ENCODE measurements around the gene PCNX3. TPM values are rescaled to one million over a fixed set of nuclear protein-coding genes. Genes with fewer than 3 reads are reported as not detected.

The PCNX3 gene
- total RNA-seq, 1 donor from 2014 or later: 61.9 TPM

- DNase-seq (ENCODE audit: low read depth): no peak
- TF ChIP-seq, protein P1, sequence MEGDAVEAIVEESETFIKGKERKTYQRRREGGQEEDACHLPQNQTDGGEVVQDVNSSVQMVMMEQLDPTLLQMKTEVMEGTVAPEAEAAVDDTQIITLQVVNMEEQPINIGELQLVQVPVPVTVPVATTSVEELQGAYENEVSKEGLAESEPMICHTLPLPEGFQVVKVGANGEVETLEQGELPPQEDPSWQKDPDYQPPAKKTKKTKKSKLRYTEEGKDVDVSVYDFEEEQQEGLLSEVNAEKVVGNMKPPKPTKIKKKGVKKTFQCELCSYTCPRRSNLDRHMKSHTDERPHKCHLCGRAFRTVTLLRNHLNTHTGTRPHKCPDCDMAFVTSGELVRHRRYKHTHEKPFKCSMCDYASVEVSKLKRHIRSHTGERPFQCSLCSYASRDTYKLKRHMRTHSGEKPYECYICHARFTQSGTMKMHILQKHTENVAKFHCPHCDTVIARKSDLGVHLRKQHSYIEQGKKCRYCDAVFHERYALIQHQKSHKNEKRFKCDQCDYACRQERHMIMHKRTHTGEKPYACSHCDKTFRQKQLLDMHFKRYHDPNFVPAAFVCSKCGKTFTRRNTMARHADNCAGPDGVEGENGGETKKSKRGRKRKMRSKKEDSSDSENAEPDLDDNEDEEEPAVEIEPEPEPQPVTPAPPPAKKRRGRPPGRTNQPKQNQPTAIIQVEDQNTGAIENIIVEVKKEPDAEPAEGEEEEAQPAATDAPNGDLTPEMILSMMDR (IDR thresholded peaks at IDR 0.05; ENCODE audit: insufficient read depth, low read length, poor library complexity, severe bottlenecking): no peak
- Histone ChIP-seq H3K4me3 (ENCODE audit: low read depth, low read length) (no peak overlapping the region), H3K36me3 (ENCODE audit: control insufficient read depth, insufficient read depth, low read length) (peaks cover 3% of the 10 kb centered on the region), H3K27me3 (ENCODE audit: control insufficient read depth, insufficient read depth, low read length) (no peaks in the 10 kb centered on the region)
These were observed 3.2 kb downstream of the PCNX3 start for GRCh38 chr11:65618763-65619162.

DNA sequence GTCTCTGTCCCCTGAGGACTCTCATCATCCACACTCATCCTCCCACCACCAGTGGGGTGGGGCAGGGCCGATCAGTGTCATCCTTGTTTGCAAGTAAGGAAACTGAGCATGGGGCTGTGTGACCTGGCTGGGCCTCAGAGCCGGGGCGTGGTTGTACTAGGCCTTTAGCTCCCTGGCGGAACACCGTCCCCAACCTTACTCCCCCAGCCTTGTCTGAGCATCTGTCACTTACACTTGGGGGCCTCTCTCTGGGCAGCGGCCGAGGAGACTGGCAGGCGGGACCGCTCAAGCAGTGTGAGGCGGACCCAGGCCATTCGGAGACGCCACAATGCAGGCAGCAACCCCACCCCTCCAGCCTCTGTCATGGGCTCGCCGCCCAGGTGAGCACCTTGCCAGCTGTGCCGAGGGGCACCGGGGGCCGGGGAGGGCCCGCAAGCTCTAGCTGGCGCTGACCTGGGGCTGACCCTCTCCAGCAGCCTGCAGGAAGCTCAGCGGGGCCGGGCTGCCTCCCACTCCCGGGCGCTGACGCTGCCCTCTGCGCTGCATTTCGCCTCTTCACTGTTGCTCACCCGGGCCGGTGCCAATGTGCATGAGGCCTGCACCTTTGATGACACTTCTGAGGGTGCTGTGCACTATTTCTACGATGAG lies 3.8 kb downstream of the PCNX3 start:
- DNase-seq (ENCODE audit: low read depth): no peak
- Histone ChIP-seq H3K27me3 (ENCODE audit: control insufficient read depth, insufficient read depth, low read length) (no peaks in the 10 kb centered on the region), H3K4me3 (ENCODE audit: low read depth, low read length) (no peak overlapping the region), H3K36me3 (ENCODE audit: control insufficient read depth, insufficient read depth, low read length) (peaks cover 3% of the 10 kb centered on the region)
- TF ChIP-seq, protein P1 (IDR thresholded peaks at IDR 0.05; ENCODE audit: insufficient read depth, low read length, poor library complexity, severe bottlenecking): no peak

GRCh38 chr11:65620666-65621065 lies 5.1 kb downstream of the PCNX3 start:
- no peaks in the 10 kb centered on the region for H3K27me3 ChIP-seq (ENCODE audit: control insufficient read depth, insufficient read depth, low read length)
- H3K36me3 ChIP-seq (ENCODE audit: control insufficient read depth, insufficient read depth, low read length): peaks cover 3% of the 10 kb centered on the region
- DNase-seq (ENCODE audit: low read depth): no peak
- H3K4me3 ChIP-seq (ENCODE audit: low read depth, low read length): no peak overlapping the region
- TF ChIP-seq, protein P1 (IDR thresholded peaks at IDR 0.05; ENCODE audit: insufficient read depth, low read length, poor library complexity, severe bottlenecking): no peak

DNA sequence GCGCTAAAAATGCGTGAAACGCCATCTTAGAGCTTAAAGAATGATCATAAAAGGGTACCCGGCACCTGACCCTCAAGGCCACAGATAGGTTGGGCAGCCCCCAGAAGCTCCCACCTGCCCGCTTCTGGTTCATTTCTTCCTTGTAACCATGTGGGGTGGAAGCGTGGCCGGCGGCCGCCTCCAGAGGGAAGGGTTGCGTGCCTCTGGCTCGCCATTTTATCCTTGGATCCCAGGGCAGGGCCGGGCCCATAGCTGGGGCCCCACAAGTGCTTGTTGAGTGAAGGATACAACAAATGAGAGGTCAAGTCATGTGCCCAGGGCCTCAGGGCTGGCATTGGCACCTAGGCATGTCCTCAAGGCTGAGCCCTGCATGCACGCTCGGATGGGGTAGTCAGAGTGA lies 5.9 kb downstream of the PCNX3 start:
- Histone ChIP-seq H3K36me3 (ENCODE audit: control insufficient read depth, insufficient read depth, low read length) (peaks cover 3% of the 10 kb centered on the region), H3K27me3 (ENCODE audit: control insufficient read depth, insufficient read depth, low read length) (no peaks in the 10 kb centered on the region), H3K4me3 (ENCODE audit: low read depth, low read length) (no peak overlapping the region)
- DNase-seq (ENCODE audit: low read depth): no peak
- TF ChIP-seq, protein P1 (IDR thresholded peaks at IDR 0.05; ENCODE audit: insufficient read depth, low read length, poor library complexity, severe bottlenecking): no peak

DNA sequence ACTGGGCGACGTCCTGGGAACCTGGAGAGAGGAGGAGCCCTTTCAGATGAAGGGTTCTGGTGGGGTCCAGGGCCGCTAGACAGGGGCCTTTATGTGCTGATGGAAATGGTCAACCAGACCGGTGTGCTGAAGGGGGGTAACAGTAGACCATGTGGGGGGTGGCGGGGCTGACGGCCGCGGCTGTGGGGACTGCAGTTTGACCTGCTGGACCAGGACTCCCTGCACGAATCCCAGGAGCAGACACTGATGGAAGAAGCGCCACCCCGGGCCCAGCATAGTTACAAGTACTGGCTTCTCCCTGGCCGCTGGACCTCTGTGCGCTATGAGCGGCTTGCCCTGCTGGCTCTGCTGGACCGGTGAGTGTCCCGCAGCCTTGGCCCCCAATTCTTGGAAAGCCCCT lies 6.4 kb downstream of the PCNX3 start:
- TF ChIP-seq, protein P1 (IDR thresholded peaks at IDR 0.05; ENCODE audit: insufficient read depth, low read length, poor library complexity, severe bottlenecking): no peak
- Histone ChIP-seq H3K27me3 (ENCODE audit: control insufficient read depth, insufficient read depth, low read length) (no peaks in the 10 kb centered on the region), H3K36me3 (ENCODE audit: control insufficient read depth, insufficient read depth, low read length) (peaks cover 3% of the 10 kb centered on the region), H3K4me3 (ENCODE audit: low read depth, low read length) (no peak overlapping the region)
- DNase-seq (ENCODE audit: low read depth): no peak

GRCh38 chr11:65623177-65623576 lies 7.6 kb downstream of the PCNX3 start:
- H3K4me3 ChIP-seq (ENCODE audit: low read depth, low read length): no peak overlapping the region
- no peak for DNase-seq (ENCODE audit: low read depth)
- H3K36me3 ChIP-seq (ENCODE audit: control insufficient read depth, insufficient read depth, low read length): peaks cover 3% of the 10 kb centered on the region
- H3K27me3 ChIP-seq (ENCODE audit: control insufficient read depth, insufficient read depth, low read length): no peaks in the 10 kb centered on the region
- TF ChIP-seq, protein P1 (IDR thresholded peaks at IDR 0.05; ENCODE audit: insufficient read depth, low read length, poor library complexity, severe bottlenecking): no peak

All from kidney epithelial cell (primary cell).